K562 (cell line): ENCODE results near the gene HLF. TPM values are rescaled to one million over a fixed set of nuclear protein-coding genes. Genes with fewer than 3 reads are reported as not detected.

Experiments
- AFF1 ChIP-seq, 2 experiments: fragments of 450-650 bp; IDR thresholded peaks; 2 replicates each; pipeline ENCODE4 v1.6.1; 2018; ENCODE audit warnings: mild to moderate bottlenecking in 2 of 2, low read depth in 1 of 2; ENCODE audit not compliant: partially characterized antibody in 2 of 2
- BACH1 ChIP-seq: fragments of 200-800 bp; sonication (Bioruptor generic); IDR thresholded peaks from 2 replicates; pipeline ENCODE4 v1.6.1; 2016; ENCODE audit warnings: missing genetic modification characterization, missing compliant biosample characterization
- CHCHD3 ChIP-seq: fragments of 250-450 bp; sonication (Bioruptor Pico); IDR thresholded peaks from 2 replicates; pipeline ENCODE4 v2.1.2; 2022; ENCODE audit warnings: mild to moderate bottlenecking
- CREB5 ChIP-seq: fragments of 250-450 bp; sonication (Bioruptor Pico); IDR thresholded peaks from 2 replicates; pipeline ENCODE4 v1.5.0; 2020; ENCODE audit warnings: mild to moderate bottlenecking
- DACH1 ChIP-seq: fragments of 450-650 bp; IDR thresholded peaks from 2 replicates; pipeline ENCODE4 v1.6.1; 2018; ENCODE audit not compliant: partially characterized antibody
- ELF1 ChIP-seq: fragments of 200-800 bp; sonication (Bioruptor generic); IDR thresholded peaks from 2 replicates; pipeline ENCODE4 v1.6.1; 2016; ENCODE audit warnings: missing genetic modification characterization, missing compliant biosample characterization
- ELF4 ChIP-seq: fragments of 450-650 bp; formaldehyde crosslinking; IDR thresholded peaks from 2 replicates; pipeline ENCODE4 v1.4.0; 2022; ENCODE audit warnings: missing genetic modification characterization
- GABPA ChIP-seq: fragments of 200-800 bp; sonication (Bioruptor generic); conservative IDR thresholded peaks from 2 replicates; pipeline ENCODE4 v1.6.1; 2016; ENCODE audit warnings: low read depth, missing genetic modification characterization, missing compliant biosample characterization
- NFIX ChIP-seq: fragments of 250-450 bp; sonication (Bioruptor Pico); IDR thresholded peaks from 2 replicates; pipeline ENCODE4 v1.4.0; 2020; ENCODE audit warnings: low read depth, mild to moderate bottlenecking, moderate library complexity
- PML ChIP-seq: IDR thresholded peaks from 2 replicates; pipeline ENCODE4 v1.6.1; 2012; ENCODE audit warnings: low read length, inconsistent platforms
- POLR2B ChIP-seq: fragments of 450-650 bp; IDR thresholded peaks from 2 replicates; pipeline ENCODE4 v1.6.1; 2018; ENCODE audit warnings: low read depth; ENCODE audit not compliant: partially characterized antibody
- PYGO2 ChIP-seq: fragments of 450-650 bp; IDR thresholded peaks from 2 replicates; pipeline ENCODE4 v1.6.1; 2016; ENCODE audit warnings: mild to moderate bottlenecking, missing genetic modification characterization, moderate library complexity, missing compliant biosample characterization
- SMARCE1 ChIP-seq: fragments of 450-650 bp; IDR thresholded peaks from 2 replicates; pipeline ENCODE4 v1.7.1; 2016; ENCODE audit warnings: mild to moderate bottlenecking
- TCFL5 ChIP-seq: fragments of 250-450 bp; sonication (Bioruptor Pico); conservative IDR thresholded peaks from 2 replicates; pipeline ENCODE4 v1.6.1; 2021; ENCODE audit warnings: mild to moderate bottlenecking, moderate library complexity, matching md5 sums
- TEAD4 ChIP-seq, 2 experiments: sonication (generic) in 1 of 2; formaldehyde crosslinking in 1 of 2; IDR thresholded peaks; 2 replicates each; pipeline versions ENCODE4 v1.6.1 to v1.8.0; 2012 to 2022; ENCODE audit warnings: borderline replicate concordance in 1 of 2, inconsistent platforms in 1 of 2, low read length in 1 of 2, mild to moderate bottlenecking in 1 of 2, missing genetic modification reagents in 1 of 2
- TOE1 ChIP-seq, 2 experiments: fragments of 450-650 bp in 1 of 2; sonication (generic) in 1 of 2; formaldehyde crosslinking in 1 of 2; IDR thresholded peaks; 2 replicates each; pipeline versions ENCODE4 v1.7.1 to v1.8.0; 2016 to 2022; ENCODE audit warnings: borderline replicate concordance in 2 of 2, mild to moderate bottlenecking in 2 of 2, antibody characterized with exemption in 1 of 2, inconsistent platforms in 1 of 2, low read depth in 1 of 2, missing genetic modification reagents in 1 of 2, moderate library complexity in 1 of 2
- ZNF354B ChIP-seq: fragments of 250-450 bp; sonication (Bioruptor Pico); IDR thresholded peaks from 2 replicates; pipeline ENCODE4 v1.4.0; 2020
- ZNF507 ChIP-seq: conservative IDR thresholded peaks from 2 replicates; pipeline ENCODE4 v1.6.1; 2017; ENCODE audit warnings: missing genetic modification characterization, missing compliant biosample characterization
- polyA plus RNA-seq, 8 experiments: library from polyadenylated mRNA; depleted of rRNA in 4 of 8; stranded (reverse) in 5 of 8; unstranded in 3 of 8; fragments of >200 nt; fragmentation: Nextera tagmentation in 2 of 8; fragmentation: Illumina TruSeq in 1 of 8; extraction: Ambion mirVana in 2 of 8; extraction: Trizol in 1 of 8; gene quantifications; 2 replicates each; pipeline versions ENCODE4 v1.2.1 to v1.2.3, GENCODE V29; 2011 to 2014; ENCODE audit warnings: inconsistent platforms in 1 of 8, missing spikeins in 1 of 8
- total RNA-seq, 7 experiments: library from RNA; depleted of rRNA in 6 of 7; stranded (reverse); fragments of >200 nt in 6 of 7; fragmentation: Illumina TruSeq in 2 of 7; extraction: Trizol in 2 of 7; gene quantifications; 2 replicates each; pipeline versions ENCODE4 v1.2.1 to v1.2.3, GENCODE V29; 2011 to 2021; ENCODE audit warnings: low replicate concordance in 1 of 7
- TF ChIP-seq, protein P1 (sequence below): fragments of 450-650 bp; IDR thresholded peaks from 2 replicates; pipeline ENCODE4 v1.6.1; 2017; ENCODE audit warnings: antibody characterized with exemption, mild to moderate bottlenecking

The HLF gene
- total and polyA plus RNA-seq, 9 of the 15 experiments (the other 6 are each of a cell fraction or from before 2014, with no cell fraction given), result 0.03 to 0.24 (median 0.09) TPM

GRCh38 chr17:55344514-55344997 lies 79.8 kb downstream of the HLF start (continued):
- TF ChIP-seq AFF1 (IDR thresholded peaks at IDR 0.05; ENCODE audit: low read depth in 1 of 2, partially characterized antibody in 2 of 2), result no peak
- TF ChIP-seq BACH1 (tag), result no peak
- no peak for TF ChIP-seq ZNF507 (tag)
- TF ChIP-seq CHCHD3 (CRISPR knock-in tag), result no peak
- no peak for TF ChIP-seq TCFL5
- no peak for TF ChIP-seq CREB5 (CRISPR knock-in tag)
- TF ChIP-seq, protein P1, sequence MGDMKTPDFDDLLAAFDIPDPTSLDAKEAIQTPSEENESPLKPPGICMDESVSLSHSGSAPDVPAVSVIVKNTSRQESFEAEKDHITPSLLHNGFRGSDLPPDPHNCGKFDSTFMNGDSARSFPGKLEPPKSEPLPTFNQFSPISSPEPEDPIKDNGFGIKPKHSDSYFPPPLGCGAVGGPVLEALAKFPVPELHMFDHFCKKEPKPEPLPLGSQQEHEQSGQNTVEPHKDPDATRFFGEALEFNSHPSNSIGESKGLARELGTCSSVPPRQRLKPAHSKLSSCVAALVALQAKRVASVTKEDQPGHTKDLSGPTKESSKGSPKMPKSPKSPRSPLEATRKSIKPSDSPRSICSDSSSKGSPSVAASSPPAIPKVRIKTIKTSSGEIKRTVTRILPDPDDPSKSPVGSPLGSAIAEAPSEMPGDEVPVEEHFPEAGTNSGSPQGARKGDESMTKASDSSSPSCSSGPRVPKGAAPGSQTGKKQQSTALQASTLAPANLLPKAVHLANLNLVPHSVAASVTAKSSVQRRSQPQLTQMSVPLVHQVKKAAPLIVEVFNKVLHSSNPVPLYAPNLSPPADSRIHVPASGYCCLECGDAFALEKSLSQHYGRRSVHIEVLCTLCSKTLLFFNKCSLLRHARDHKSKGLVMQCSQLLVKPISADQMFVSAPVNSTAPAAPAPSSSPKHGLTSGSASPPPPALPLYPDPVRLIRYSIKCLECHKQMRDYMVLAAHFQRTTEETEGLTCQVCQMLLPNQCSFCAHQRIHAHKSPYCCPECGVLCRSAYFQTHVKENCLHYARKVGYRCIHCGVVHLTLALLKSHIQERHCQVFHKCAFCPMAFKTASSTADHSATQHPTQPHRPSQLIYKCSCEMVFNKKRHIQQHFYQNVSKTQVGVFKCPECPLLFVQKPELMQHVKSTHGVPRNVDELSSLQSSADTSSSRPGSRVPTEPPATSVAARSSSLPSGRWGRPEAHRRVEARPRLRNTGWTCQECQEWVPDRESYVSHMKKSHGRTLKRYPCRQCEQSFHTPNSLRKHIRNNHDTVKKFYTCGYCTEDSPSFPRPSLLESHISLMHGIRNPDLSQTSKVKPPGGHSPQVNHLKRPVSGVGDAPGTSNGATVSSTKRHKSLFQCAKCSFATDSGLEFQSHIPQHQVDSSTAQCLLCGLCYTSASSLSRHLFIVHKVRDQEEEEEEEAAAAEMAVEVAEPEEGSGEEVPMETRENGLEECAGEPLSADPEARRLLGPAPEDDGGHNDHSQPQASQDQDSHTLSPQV, result peak; percentile 78
- TF ChIP-seq TOE1 (IDR thresholded peaks at IDR 0.05; ENCODE audit: borderline replicate concordance), result no peak
- no peak for TF ChIP-seq TOE1 (CRISPR knock-in tag; IDR thresholded peaks at IDR 0.05; ENCODE audit: borderline replicate concordance, low read depth)
- TF ChIP-seq TEAD4 (IDR thresholded peaks at IDR 0.05; ENCODE audit: low read length), result peak; percentile 77
- no peak for TF ChIP-seq TEAD4 (CRISPR knock-in tag; IDR thresholded peaks at IDR 0.05; ENCODE audit: borderline replicate concordance)
- no peak for TF ChIP-seq ZNF354B
- TF ChIP-seq POLR2B, result no peak
- TF ChIP-seq ELF4 (CRISPR knock-in tag), result no peak
- TF ChIP-seq PML, result peak; percentile 62; the same call in 1 of the 2 replicates
- no peak for TF ChIP-seq DACH1
- TF ChIP-seq ELF1, result peak; percentile 80
- TF ChIP-seq GABPA (tag), result peak; percentile 26; the same call in 1 of the 2 replicates
- TF ChIP-seq PYGO2 (tag), result no peak; the same call in 1 of the 2 replicates
- TF ChIP-seq SMARCE1, result peak; percentile 96
- no peak for TF ChIP-seq NFIX (CRISPR knock-in tag)
